K562 (cell line): ENCODE data around the gene SIRPA. TPM values are rescaled to one million over a fixed set of nuclear protein-coding genes. Genes with fewer than 3 reads are reported as not detected.

Source experiments
- ATAC-seq: fragments of 200-7000 bp; cut with Tn5 transposase; 3 replicates; pipeline ENCODE4 v1.9.1; 2020; ENCODE audit warnings: moderate library complexity
- BruUV-seq: library from RNA; stranded (reverse); fragments of 400-500 nt; replicated peaks from 2 replicates; lab custom pipeline; 2021; lab: Mats Ljungman, UMichigan
- CTCF ChIA-PET: fragments of 300-600 bp; formaldehyde crosslinking; extraction: SDS; loops from one replicate; lab custom pipeline; 2021; ENCODE audit warnings: low intra/inter-chr PET ratio; lab: Yijun Ruan, JAX
- POLR2A ChIA-PET: fragments of 300-600, 350-650 bp; sonication (Branson Sonifier 250); formaldehyde crosslinking; extraction: SDS; loops from one replicate; lab custom pipeline; 2021; ENCODE audit warnings: antibody characterized with exemption, inconsistent platforms; lab: Yijun Ruan, JAX
- DNase-seq, 4 experiments: peaks; one replicate each; pipeline versions ENCODE4 v3.0.0 to v3.0.0-alpha.2; 2011 to 2018; ENCODE audit warnings: low spot score in 3 of 4, mixed read lengths in 3 of 4; ENCODE audit errors: extremely low read depth in 1 of 4
- FAIRE-seq: peaks from 2 replicates; lab custom pipeline; 2011; peaks lifted over from hg19 to GRCh38; lab: Jason Lieb, UNC
- H2AFZ ChIP-seq: 2 replicates; pipeline ENCODE4 v1.6.0; 2011; ENCODE audit warnings: low read depth, low read length, control low read depth, inconsistent platforms
- H3K27ac ChIP-seq: fragments of 200-600 bp; 3 replicates; pipeline ENCODE4 v1.8.0; 2011; ENCODE audit warnings: low read depth, mild to moderate bottlenecking, control low read depth, inconsistent platforms, low read length, moderate library complexity, mixed read lengths; ENCODE audit errors: extremely low read depth
- H3K27me3 ChIP-seq, 2 experiments: fragments of 300-600 bp in 1 of 2; 2 replicates in 1 of 2; 3 replicates in 1 of 2; pipeline versions ENCODE4 v1.6.0 to v1.8.0; 2011; ENCODE audit warnings: inconsistent platforms in 2 of 2, low read length in 2 of 2, mild to moderate bottlenecking in 1 of 2, mixed read lengths in 1 of 2, moderate library complexity in 1 of 2; ENCODE audit not compliant: control insufficient read depth in 2 of 2, insufficient read depth in 2 of 2
- H3K36me3 ChIP-seq: fragments of 300-600 bp; 3 replicates; pipeline ENCODE4 v1.8.0; 2011; ENCODE audit warnings: mild to moderate bottlenecking, low read length, inconsistent platforms; ENCODE audit not compliant: control insufficient read depth, insufficient read depth
- H3K4me1 ChIP-seq, 2 experiments: fragments of 200-600 bp in 1 of 2; replicated peaks in 1 of 2; 2 replicates in 1 of 2; 3 replicates in 1 of 2; pipeline versions ENCODE4 v1.5.1 to v1.8.0; 2011; ENCODE audit warnings: inconsistent platforms in 2 of 2, low read length in 2 of 2, mild to moderate bottlenecking in 1 of 2, mixed read lengths in 1 of 2, moderate library complexity in 1 of 2; ENCODE audit not compliant: control insufficient read depth in 2 of 2, insufficient read depth in 2 of 2
- H3K4me2 ChIP-seq: 2 replicates; pipeline ENCODE4 v1.6.1; 2011; ENCODE audit warnings: low read length, control low read depth, inconsistent platforms, mixed read lengths; ENCODE audit not compliant: insufficient read depth
- H3K4me3 ChIP-seq: fragments of 200-600 bp; sonication (generic), shearing (Covaris generic); 2 replicates; pipeline ENCODE4 v1.5.1; 2016; ENCODE audit warnings: control low read depth, inconsistent platforms
- H3K79me2 ChIP-seq: fragments of 200-600 bp; 3 replicates; pipeline ENCODE4 v1.8.0; 2011; ENCODE audit warnings: low read length, inconsistent platforms; ENCODE audit not compliant: control insufficient read depth, insufficient read depth
- H3K9ac ChIP-seq, 2 experiments: 2 replicates each; pipeline versions ENCODE4 v1.6.0 to v1.6.1; 2011; ENCODE audit warnings: low read depth in 2 of 2, low read length in 2 of 2, control low read depth in 1 of 2, inconsistent platforms in 1 of 2, mild to moderate bottlenecking in 1 of 2, mixed read lengths in 1 of 2; ENCODE audit not compliant: insufficient read depth in 1 of 2
- H3K9me1 ChIP-seq: one replicate; pipeline ENCODE4 v1.6.0; 2011; ENCODE audit warnings: inconsistent platforms, mild to moderate bottlenecking, low read length, moderate library complexity; ENCODE audit not compliant: control insufficient read depth, insufficient read depth
- H3K9me3 ChIP-seq: replicated peaks from 2 replicates; pipeline ENCODE4 v1.5.1; 2011; ENCODE audit warnings: low read depth, low read length, inconsistent platforms; ENCODE audit not compliant: control insufficient read depth, insufficient read depth
- H4K20me1 ChIP-seq: replicated peaks from 2 replicates; pipeline ENCODE4 v1.6.1; 2011; ENCODE audit warnings: low read length, inconsistent platforms, mixed read lengths; ENCODE audit not compliant: control insufficient read depth, insufficient read depth
- CREB1 ChIP-seq, 2 experiments: sonication (generic) in 1 of 2; formaldehyde crosslinking in 1 of 2; IDR thresholded peaks; 2 replicates each; pipeline versions ENCODE4 v1.6.1 to v1.8.0; 2012 to 2022; ENCODE audit warnings: inconsistent platforms in 1 of 2, mild to moderate bottlenecking in 1 of 2, missing genetic modification reagents in 1 of 2, moderate library complexity in 1 of 2
- DPF2 ChIP-seq: fragments of 450-650 bp; IDR thresholded peaks from 2 replicates; pipeline ENCODE4 v1.6.1; 2016
- EP300 ChIP-seq: IDR thresholded peaks from 2 replicates; pipeline ENCODE4 v1.6.1; 2012; ENCODE audit warnings: low read length, improper control_type of control experiment
- ETS2 ChIP-seq: IDR thresholded peaks from 2 replicates; pipeline ENCODE4 v1.6.1; 2016; ENCODE audit warnings: borderline replicate concordance, missing genetic modification characterization, mild to moderate bottlenecking, moderate library complexity, missing compliant biosample characterization; ENCODE audit not compliant: poor library complexity, severe bottlenecking
- FOXJ2 ChIP-seq: fragments of 200-800 bp; sonication (Bioruptor generic); IDR thresholded peaks from 2 replicates; pipeline ENCODE4 v1.6.1; 2016; ENCODE audit warnings: missing genetic modification characterization, missing compliant biosample characterization
- FOXO4 ChIP-seq: fragments of 450-650 bp; formaldehyde crosslinking; IDR thresholded peaks from 2 replicates; pipeline ENCODE4 v1.4.0; 2020; ENCODE audit warnings: mild to moderate bottlenecking, moderate library complexity
- JUN ChIP-seq, 2 experiments: sonication (generic) in 1 of 2; formaldehyde crosslinking in 1 of 2; IDR thresholded peaks; 2 replicates each; pipeline versions ENCODE4 v1.6.1 to v1.8.0; 2012 to 2022; ENCODE audit warnings: borderline replicate concordance in 2 of 2, mild to moderate bottlenecking in 2 of 2, improper control_type of control experiment in 1 of 2, low read depth in 1 of 2, low read length in 1 of 2, missing genetic modification reagents in 1 of 2
- MED1 ChIP-seq: sonication (generic); formaldehyde crosslinking; IDR thresholded peaks from 2 replicates; pipeline ENCODE4 v1.8.1; 2023; ENCODE audit warnings: missing genetic modification reagents, borderline replicate concordance
- NFRKB ChIP-seq: fragments of 450-650 bp; IDR thresholded peaks from 2 replicates; pipeline ENCODE4 v1.6.1; 2016; ENCODE audit warnings: low read depth
- POLR2AphosphoS5 ChIP-seq: IDR thresholded peaks from 2 replicates; pipeline ENCODE4 v1.6.1; 2011; ENCODE audit warnings: mild to moderate bottlenecking, low read depth, low read length, moderate library complexity; ENCODE audit not compliant: control insufficient read depth, insufficient read depth
- RAD51 ChIP-seq: fragments of 450-650 bp; IDR thresholded peaks from 2 replicates; pipeline ENCODE4 v1.7.1; 2016; ENCODE audit warnings: low read depth, mild to moderate bottlenecking, borderline replicate concordance
- ZBTB49 ChIP-seq: sonication (generic); formaldehyde crosslinking; IDR thresholded peaks from 2 replicates; pipeline ENCODE4 v1.8.0; 2022; ENCODE audit warnings: missing genetic modification reagents, mild to moderate bottlenecking, borderline replicate concordance
- ZC3H11A ChIP-seq: IDR thresholded peaks from 2 replicates; pipeline ENCODE4 v1.6.1; 2012; ENCODE audit warnings: low read depth, low read length, improper control_type of control experiment
- ZNF41 ChIP-seq: fragments of 250-450 bp; sonication (Bioruptor Pico); conservative IDR thresholded peaks from 2 replicates; pipeline ENCODE4 v1.4.0; 2020; ENCODE audit warnings: mild to moderate bottlenecking
- ZNF436 ChIP-seq: fragments of 250-450, 450-650 bp; sonication (Bioruptor Pico); formaldehyde crosslinking; IDR thresholded peaks from 2 replicates; pipeline ENCODE4 v1.7.0; 2020; ENCODE audit warnings: mild to moderate bottlenecking
- ZNF785 ChIP-seq: fragments of 250-450 bp; sonication (Bioruptor Pico); IDR thresholded peaks from 2 replicates; pipeline ENCODE4 v1.4.0; 2020; ENCODE audit warnings: mild to moderate bottlenecking
- WGBS: fragments of 100-300 bp; shearing (Covaris generic); methylation state at CpG from one replicate; pipeline ENCODE4 v1.1.6; 2016; ENCODE audit warnings: low coverage, mixed read lengths; ENCODE audit not compliant: insufficient coverage; ENCODE audit errors: missing lambda C conversion rate; 5-methylcytosine and 5-hydroxymethylcytosine counted together
- in situ Hi-C: fragments of 300-500 bp; cut with MboI; formaldehyde crosslinking; loops from 4 replicates; pipeline ENCODE4 v1.15.0; 2018; ENCODE audit warnings: inconsistent platforms, mixed read lengths
- intact Hi-C: fragments of 100-400 bp; cut with micrococcal nuclease; formaldehyde crosslinking; loops from 2 replicates; pipeline ENCODE4 v1.14.2; 2022
- polyA plus RNA-seq, 8 experiments: library from polyadenylated mRNA; depleted of rRNA in 4 of 8; stranded (reverse) in 5 of 8; unstranded in 3 of 8; fragments of >200 nt; fragmentation: Nextera tagmentation in 2 of 8; fragmentation: Illumina TruSeq in 1 of 8; extraction: Ambion mirVana in 2 of 8; extraction: Trizol in 1 of 8; gene quantifications; 2 replicates each; pipeline versions ENCODE4 v1.2.1 to v1.2.3, GENCODE V29; 2011 to 2014; ENCODE audit warnings: inconsistent platforms in 1 of 8, missing spikeins in 1 of 8
- total RNA-seq, 7 experiments: library from RNA; depleted of rRNA in 6 of 7; stranded (reverse); fragments of >200 nt in 6 of 7; fragmentation: Illumina TruSeq in 2 of 7; extraction: Trizol in 2 of 7; gene quantifications; 2 replicates each; pipeline versions ENCODE4 v1.2.1 to v1.2.3, GENCODE V29; 2011 to 2021; ENCODE audit warnings: low replicate concordance in 1 of 7
- TF ChIP-seq, protein P1 (sequence below): fragments of 250-450 bp; sonication (Bioruptor Pico); IDR thresholded peaks from 2 replicates; pipeline ENCODE4 v1.5.1; 2021; ENCODE audit warnings: mild to moderate bottlenecking

SIRPA gene
- total and polyA plus RNA-seq, 9 of the 15 experiments (the other 6 are each of a cell fraction or from before 2014, with no cell fraction given), result 0.01 to 0.40 (median 0.11) TPM; not detected in 2

- TF ChIP-seq JUN (IDR thresholded peaks at IDR 0.05; ENCODE audit: borderline replicate concordance, low read depth, low read length) (no peak), JUN (CRISPR knock-in tag; IDR thresholded peaks at IDR 0.05; ENCODE audit: borderline replicate concordance) (no peak), ZNF785 (CRISPR knock-in tag) (no peak), RAD51 (no peak), FOXO4 (no peak), FOXJ2 (no peak), DPF2 (no peak), ZNF436 (CRISPR knock-in tag) (no peak), NFRKB (no peak), MED1 (CRISPR knock-in tag) (no peak), CREB1 (IDR thresholded peaks at IDR 0.05) (no peak), CREB1 (CRISPR knock-in tag; IDR thresholded peaks at IDR 0.05) (no peak)
These were observed 11.2 kb upstream of the SIRPA start (continued) for GRCh38 chr20:1883986-1884385.

DNA sequence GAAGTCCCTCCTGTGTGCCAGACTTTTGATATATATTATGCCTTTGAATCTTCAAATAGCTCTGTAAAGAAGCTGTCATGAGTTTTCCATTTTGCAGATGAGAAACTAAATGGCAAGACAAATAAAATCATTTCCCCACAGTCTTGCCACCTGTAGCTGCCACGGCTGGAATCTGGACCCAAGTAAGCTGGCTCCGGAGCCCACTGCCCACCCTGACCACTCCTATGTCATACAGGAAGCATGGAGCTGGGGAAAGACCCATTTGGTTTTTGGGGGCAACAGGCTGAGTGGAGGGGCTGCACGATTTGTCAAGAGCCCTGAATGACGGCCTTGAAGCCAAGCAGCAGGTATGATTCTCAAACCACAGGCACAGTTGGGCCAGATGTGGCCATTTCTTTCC, 10.0 kb upstream of the SIRPA start:
- DNase-seq (no peak), FAIRE-seq (no peak), ATAC-seq (no peak)
- ChIA-PET CTCF (no interaction called here), POLR2A (interaction anchor here (0.7 kb wide), 1 partner anchor 1009 kb away, joined by 5 read pairs; no protein-coding TSS in a partner anchor)
- H3K4me2 ChIP-seq, result no peak overlapping the region
- intact Hi-C loops, result no loop called here
- WGBS, result 0% methylated on average over 4 of the region's 4 CpGs
- H2AFZ ChIP-seq, result no peak overlapping the region
- in situ Hi-C loops, result no loop called here
- peaks cover 0 to 15% of the 10 kb centered on the region in 2 experiments; a peak in 3 of 5 replicates for H3K27me3 ChIP-seq
- no peaks in the 10 kb centered on the region for H3K9me3 ChIP-seq
- no peaks in the 10 kb centered on the region for H3K9me1 ChIP-seq
- H3K4me3 ChIP-seq, result no peak overlapping the region
- H3K4me1 ChIP-seq, result no peaks in the 10 kb centered on the region
- no peak overlapping the region for H3K27ac ChIP-seq
- H4K20me1 ChIP-seq, result no peaks in the 10 kb centered on the region
- no peak overlapping the region for H3K9ac ChIP-seq
- BruUV-seq, result no TSS peak
- H3K79me2 ChIP-seq, result no peaks in the 10 kb centered on the region
- no peaks in the 10 kb centered on the region for H3K36me3 ChIP-seq
- TF ChIP-seq ETS2 (tag) (no peak), POLR2AphosphoS5 (no peak), ZNF41 (CRISPR knock-in tag) (no peak), NFRKB (no peak), EP300 (no peak), ZBTB49 (CRISPR knock-in tag) (no peak), ZC3H11A (no peak)
- TF ChIP-seq, protein P1, sequence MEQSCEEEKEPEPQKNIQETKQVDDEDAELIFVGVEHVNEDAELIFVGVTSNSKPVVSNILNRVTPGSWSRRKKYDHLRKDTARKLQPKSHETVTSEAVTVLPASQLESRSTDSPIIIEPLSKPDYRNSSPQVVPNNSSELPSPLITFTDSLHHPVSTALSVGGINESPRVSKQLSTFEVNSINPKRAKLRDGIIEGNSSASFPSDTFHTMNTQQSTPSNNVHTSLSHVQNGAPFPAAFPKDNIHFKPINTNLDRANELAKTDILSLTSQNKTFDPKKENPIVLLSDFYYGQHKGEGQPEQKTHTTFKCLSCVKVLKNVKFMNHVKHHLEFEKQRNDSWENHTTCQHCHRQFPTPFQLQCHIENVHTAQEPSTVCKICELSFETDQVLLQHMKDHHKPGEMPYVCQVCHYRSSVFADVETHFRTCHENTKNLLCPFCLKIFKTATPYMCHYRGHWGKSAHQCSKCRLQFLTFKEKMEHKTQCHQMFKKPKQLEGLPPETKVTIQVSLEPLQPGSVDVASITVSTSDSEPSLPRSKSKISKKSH, result no peak
